ENCODE data around the gene EYA4. TPM values are rescaled to one million over a fixed set of nuclear protein-coding genes. Genes with fewer than 3 reads are reported as not detected.

Gene EYA4, protein sequence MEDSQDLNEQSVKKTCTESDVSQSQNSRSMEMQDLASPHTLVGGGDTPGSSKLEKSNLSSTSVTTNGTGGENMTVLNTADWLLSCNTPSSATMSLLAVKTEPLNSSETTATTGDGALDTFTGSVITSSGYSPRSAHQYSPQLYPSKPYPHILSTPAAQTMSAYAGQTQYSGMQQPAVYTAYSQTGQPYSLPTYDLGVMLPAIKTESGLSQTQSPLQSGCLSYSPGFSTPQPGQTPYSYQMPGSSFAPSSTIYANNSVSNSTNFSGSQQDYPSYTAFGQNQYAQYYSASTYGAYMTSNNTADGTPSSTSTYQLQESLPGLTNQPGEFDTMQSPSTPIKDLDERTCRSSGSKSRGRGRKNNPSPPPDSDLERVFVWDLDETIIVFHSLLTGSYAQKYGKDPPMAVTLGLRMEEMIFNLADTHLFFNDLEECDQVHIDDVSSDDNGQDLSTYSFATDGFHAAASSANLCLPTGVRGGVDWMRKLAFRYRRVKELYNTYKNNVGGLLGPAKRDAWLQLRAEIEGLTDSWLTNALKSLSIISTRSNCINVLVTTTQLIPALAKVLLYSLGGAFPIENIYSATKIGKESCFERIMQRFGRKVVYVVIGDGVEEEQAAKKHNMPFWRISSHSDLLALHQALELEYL
- total RNA-seq (1 to 10 TPM in 6 of 7 donors, under 1 TPM in 1; 0.84 to 2.6 (median 1.8) TPM), polyA plus RNA-seq (under 1 TPM; 0.03 to 0.05 (median 0.04) TPM)
- long read RNA-seq, donor 1 = 0 reads
- long read RNA-seq, donor 2 = 0 reads

DNA sequence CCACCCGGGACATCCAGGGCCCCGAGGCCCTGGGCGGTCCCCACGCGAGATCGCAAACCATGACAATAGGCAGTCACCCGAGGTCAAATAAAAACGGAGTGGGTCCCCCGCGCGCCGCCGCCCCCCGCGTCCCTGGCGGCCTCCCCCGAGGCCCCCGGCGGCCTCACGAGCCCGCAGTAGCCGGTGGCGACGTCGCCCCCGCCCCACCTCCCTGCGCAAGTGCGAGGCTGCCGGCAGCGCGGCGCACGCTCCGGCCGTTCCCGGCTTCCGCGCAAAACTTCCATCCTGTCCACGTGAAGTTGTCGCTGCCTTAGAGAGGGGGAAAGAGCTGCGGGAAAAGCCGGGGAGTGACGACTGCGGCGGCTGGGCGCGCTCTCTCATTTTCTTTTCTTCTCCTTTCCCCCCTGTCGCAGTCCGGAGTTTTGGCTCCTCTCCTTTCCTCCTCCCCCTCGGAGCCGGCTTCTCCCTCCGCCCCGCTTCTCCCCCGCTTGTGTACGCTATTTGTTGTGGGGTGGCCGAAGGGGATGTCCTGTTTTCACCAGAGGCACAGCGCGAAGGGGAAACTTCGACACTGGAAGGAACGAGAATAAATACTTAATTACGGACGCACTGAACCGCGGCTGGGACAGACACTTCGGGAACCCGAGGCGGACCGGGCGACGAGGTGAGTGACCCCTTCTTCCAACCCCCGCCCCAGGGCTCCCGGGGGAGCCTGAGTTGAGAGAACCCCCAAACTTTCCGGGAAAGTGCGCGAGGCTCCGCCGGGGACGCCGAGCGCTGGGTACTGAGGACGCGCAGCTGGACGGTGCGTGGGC, at the start of gene EYA4:
TSS of gene EYA4 (plus strand) at position 272 of the 815 bp plus-strand sequence. CDS start 33,424 bp downstream, outside the sequence.
- Histone ChIP-seq H3K4me1 (peaks cover 0 to 35% (median 24%) of the 10 kb centered on the region in 6 donors), H3K27ac (peak within 1 kb of the TSS in 6 of 8 donors; percentile 23 to 57 (median 50)), H3K4me3 (peak within 1 kb of the TSS; percentile 15 to 65 (median 38)), H3K36me3 (no peaks in the 10 kb centered on the region), H3K27me3 (replicated peaks in 1 of 7) (peaks cover 0 to 66% (median 40%) of the 10 kb centered on the region in 7 donors), H3K9me3 (no peaks in the 10 kb centered on the region)
- TF ChIP-seq, protein P1, sequence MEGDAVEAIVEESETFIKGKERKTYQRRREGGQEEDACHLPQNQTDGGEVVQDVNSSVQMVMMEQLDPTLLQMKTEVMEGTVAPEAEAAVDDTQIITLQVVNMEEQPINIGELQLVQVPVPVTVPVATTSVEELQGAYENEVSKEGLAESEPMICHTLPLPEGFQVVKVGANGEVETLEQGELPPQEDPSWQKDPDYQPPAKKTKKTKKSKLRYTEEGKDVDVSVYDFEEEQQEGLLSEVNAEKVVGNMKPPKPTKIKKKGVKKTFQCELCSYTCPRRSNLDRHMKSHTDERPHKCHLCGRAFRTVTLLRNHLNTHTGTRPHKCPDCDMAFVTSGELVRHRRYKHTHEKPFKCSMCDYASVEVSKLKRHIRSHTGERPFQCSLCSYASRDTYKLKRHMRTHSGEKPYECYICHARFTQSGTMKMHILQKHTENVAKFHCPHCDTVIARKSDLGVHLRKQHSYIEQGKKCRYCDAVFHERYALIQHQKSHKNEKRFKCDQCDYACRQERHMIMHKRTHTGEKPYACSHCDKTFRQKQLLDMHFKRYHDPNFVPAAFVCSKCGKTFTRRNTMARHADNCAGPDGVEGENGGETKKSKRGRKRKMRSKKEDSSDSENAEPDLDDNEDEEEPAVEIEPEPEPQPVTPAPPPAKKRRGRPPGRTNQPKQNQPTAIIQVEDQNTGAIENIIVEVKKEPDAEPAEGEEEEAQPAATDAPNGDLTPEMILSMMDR (IDR thresholded peaks at IDR 0.05 in 8 of 11, conservative IDR thresholded peaks at IDR 0.05 in 3 of 11) = no peak
- peak in 1 of 3 donors; percentile 9 for TF ChIP-seq POLR2AphosphoS5 (IDR thresholded peaks at IDR 0.05)
- peak; percentile 56 for DNase-seq
- intact Hi-C loops (cut with DNase I; ENCODE audit: low total_unique reads) = no loop called here
- WGBS, 5 donors = 1 to 3% (median 2%) methylated on average over 37 to 84 of the region's 84 CpGs

DNA sequence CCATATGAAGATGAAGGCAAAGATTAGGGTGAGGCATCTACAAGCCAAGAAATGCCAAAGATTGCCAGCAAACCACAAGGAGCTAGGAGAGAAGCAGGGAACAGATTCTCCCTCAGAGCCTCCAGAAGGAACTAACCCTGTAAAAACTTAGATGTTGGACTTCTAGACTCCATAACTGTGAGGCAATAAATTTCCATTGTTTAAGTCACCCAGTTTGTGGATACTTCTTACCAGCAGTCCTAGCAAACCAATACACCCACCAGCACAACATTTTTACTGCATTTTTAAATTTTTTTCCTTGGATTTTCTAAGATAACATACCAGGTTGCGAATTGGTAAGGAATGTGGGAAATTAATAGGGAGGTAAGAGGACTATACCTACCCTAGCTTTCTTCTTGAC, 47.8 kb upstream of the EYA4 start:
- intact Hi-C loops (cut with DNase I; ENCODE audit: low total_unique reads) = no loop called here

DNA sequence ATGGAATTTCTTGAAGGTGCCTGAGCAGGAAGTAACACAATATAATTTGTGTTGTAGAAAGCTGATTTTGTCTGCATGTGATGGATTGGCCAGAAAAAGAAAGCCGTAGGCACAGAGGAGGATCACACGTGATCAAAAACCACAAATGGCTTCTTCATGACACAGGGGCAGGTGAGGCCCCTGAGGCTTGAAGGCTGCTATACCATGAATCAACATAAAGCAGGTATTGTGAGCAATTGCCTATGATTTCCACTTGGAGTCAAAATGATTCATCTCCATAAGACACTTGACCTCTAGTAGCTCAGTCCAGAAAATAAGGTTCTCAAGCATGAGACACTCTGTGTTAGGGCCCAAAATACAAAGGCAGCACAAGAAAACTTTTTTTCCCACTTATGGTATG, 42.4 kb upstream of the EYA4 start:
- H3K36me3 ChIP-seq = no peaks in the 10 kb centered on the region
- DNase-seq = no peak
- H3K9me3 ChIP-seq = peaks cover 0 to 13% (median 3%) of the 10 kb centered on the region in 8 donors
- no peak overlapping the region for H3K4me3 ChIP-seq
- H3K4me1 ChIP-seq = no peaks in the 10 kb centered on the region
- WGBS, 5 donors = 52 to 76% (median 63%) methylated on average over 2 of the region's 2 CpGs
- H3K27me3 ChIP-seq (replicated peaks in 1 of 7) = no peaks in the 10 kb centered on the region
- no peak overlapping the region for H3K27ac ChIP-seq
- TF ChIP-seq, protein P1 (IDR thresholded peaks at IDR 0.05 in 8 of 11, conservative IDR thresholded peaks at IDR 0.05 in 3 of 11) = no peak
- TF ChIP-seq POLR2AphosphoS5 (IDR thresholded peaks at IDR 0.05) (no peak), POLR2A (IDR thresholded peaks at IDR 0.05) (no peak)
- intact Hi-C loops (cut with DNase I; ENCODE audit: low total_unique reads) = no loop called here

More for the DNA sequence above, 47.8 kb upstream of the EYA4 start:
- no peak overlapping the region for H3K4me3 ChIP-seq
- H3K27ac ChIP-seq = no peak overlapping the region
- H3K27me3 ChIP-seq (replicated peaks in 1 of 7) = no peaks in the 10 kb centered on the region
- TF ChIP-seq, protein P1 (IDR thresholded peaks at IDR 0.05 in 8 of 11, conservative IDR thresholded peaks at IDR 0.05 in 3 of 11) = no peak
- TF ChIP-seq POLR2AphosphoS5 (IDR thresholded peaks at IDR 0.05) (no peak), POLR2A (IDR thresholded peaks at IDR 0.05) (no peak)
- no peaks in the 10 kb centered on the region for H3K36me3 ChIP-seq
- peaks cover 0 to 17% (median 3%) of the 10 kb centered on the region in 8 donors for H3K9me3 ChIP-seq
- no peaks in the 10 kb centered on the region for H3K4me1 ChIP-seq
- 67 to 86% (median 80%) methylated on average over 1 of the region's 1 CpG for WGBS, 5 donors
- DNase-seq = no peak
